ENCODE measurements around the gene HARBI1.

HARBI1 gene

DNA sequence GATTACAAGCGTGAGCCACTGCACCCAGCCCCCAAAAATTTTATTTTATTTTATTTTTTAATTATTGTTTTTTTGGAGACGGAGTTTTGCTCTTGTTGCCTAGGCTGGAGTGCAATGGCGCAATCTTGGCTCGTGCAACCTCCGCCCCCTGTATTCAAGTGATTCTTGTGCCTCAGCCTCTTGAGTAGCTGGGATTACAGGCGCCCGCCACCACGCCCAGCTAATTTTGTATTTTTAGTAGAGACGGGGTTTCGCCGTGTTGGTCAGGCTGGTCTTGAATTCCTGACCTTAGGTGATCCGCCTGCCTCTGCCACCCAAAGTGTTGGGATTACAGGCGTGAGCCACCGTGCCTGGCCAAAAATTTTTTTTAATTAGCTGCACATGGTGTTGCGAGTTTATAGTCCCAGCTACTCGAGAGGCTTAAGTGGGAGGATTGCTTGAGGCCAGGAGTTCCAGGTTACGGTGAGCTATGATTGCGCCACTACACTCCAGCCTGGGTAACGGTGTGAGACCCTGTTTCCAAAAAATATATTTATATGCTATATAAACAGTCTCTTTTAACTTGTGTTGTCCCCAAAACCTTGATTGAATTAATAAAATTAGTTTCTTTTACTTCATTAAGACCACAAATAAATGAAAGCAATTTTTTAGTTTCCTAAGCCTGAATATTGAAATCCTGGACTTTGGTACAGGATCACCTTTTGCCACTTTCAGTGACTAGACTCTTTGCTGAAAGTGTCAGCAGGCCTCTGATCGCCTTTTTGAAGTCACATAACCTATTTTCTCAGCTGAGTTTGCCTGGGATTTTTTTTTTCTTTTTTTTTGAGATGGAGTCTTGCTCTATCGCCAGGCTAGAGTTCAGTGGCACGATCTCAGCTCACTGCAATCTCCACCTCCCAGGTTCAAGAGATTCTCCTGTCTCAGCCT, 16.5 kb upstream of the HARBI1 start:
- no peak for DNase-seq

DNA sequence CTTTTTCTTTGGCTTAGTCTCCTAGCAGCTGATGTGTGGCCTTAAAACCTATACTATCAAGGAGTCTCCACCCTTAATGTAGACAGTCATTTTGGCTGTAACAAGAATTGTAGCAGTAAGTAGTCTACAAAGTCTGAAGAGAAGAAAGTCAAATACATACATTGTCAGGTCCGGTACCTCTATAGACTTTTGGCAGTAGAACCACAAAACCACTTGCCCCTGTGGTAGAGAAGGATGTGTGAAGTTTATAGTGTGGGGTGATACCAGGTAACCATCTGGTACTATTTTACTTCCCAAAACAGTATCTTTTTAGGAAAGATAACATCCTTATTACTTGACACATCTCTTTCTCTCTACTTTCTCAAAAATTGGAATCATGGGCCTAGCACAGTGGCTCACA, 15.5 kb upstream of the HARBI1 start:
- DNase-seq: no peak

DNA sequence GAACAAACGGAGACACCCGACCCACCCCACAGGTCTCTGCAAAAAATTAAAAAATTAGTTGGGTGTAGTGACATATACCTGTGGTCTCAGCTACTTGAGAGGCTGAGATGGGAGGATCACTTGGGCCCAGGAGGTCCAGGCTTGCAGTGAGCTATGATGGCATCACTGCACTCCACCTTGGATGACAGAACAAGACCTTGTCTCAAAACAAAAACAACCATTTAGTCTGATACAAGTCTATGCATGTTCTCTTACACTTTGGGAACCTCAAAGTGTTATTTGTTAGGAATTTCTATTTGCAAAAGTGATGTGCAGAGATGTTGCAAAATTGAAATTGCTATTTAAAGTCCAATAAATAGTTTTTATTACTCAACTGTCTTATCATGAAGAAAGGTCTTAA, 14.6 kb upstream of the HARBI1 start:
- DNase-seq: no peak

DNA sequence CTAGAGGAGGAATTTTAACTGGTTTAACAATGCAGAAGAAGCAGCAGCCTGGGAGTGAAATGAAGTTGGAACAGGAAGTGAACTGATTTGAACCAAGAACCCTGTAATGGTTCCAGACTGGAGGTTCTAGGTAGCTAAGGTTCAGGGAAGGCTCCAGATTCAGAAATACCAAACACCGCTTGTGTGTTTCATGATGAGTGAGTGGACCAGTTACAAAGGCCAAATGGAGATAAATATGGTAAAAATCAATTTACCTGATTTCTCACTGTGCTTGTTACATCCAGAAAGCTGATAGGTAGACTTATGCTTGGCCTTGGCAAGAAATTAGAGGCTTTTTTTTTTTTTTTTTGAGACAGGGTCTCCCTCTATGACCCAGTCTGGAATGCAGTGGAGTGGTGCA, 13.2 kb upstream of the HARBI1 start:
- DNase-seq: no peak

DNA sequence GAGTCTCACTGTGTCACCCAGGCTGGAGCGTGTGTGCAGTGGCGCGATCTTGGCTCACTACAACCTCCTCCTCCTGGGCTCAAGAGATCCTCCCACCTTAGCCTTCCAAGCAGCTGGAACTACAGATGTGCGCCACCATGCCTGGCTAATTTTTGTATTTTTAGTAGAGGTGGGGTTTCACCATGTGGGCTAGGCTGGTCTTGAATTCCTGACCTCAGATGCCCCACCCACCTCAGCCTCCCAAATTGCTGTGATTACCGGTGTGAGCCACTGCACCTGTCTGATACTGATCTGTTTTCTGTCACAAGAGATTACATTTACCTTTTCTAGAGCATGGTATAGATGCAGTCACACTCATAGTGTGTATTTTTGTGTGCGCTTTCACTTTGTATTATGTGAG, 11.9 kb upstream of the HARBI1 start:
- DNase-seq: no peak

DNA sequence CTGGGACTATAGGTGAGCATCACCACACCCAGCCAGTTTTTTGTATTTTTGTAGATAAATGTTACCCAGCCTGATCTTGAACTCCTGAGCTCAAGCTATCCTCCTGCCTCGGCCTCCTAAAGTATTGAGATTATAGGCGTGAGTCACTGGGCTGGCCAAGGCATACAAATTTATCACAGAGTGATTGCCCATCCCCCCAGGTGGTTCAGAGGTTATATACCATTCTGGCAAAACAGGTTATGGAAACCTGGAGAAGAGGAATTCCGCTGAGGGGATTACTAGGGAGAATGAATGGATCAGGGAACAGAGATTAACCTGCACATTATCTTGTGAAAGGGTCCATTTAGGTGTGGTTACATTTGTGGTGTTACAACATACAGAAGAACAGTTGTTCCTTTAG, 8.4 kb upstream of the HARBI1 start:
- DNase-seq: no peak

DNA sequence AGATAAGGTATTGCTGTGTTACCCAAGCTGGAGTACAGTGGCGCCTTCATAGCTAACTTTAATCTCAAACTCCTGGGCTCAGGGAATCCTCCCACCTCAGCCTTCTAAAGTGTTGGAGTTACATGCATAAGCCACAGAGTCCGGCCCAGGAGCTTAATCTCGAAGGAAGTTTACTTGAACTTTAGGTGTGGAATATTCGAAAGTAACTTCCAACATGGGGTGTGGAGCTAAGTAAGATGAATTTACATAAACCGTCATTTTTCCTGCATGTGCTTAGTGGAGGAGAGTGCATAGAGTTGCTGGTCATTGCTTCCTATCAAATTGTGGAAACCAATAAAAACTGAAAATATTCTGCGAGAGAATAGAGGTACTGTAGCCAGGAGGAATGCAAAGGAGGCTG, 1.8 kb upstream of the HARBI1 start:
- DNase-seq: no peak

DNA sequence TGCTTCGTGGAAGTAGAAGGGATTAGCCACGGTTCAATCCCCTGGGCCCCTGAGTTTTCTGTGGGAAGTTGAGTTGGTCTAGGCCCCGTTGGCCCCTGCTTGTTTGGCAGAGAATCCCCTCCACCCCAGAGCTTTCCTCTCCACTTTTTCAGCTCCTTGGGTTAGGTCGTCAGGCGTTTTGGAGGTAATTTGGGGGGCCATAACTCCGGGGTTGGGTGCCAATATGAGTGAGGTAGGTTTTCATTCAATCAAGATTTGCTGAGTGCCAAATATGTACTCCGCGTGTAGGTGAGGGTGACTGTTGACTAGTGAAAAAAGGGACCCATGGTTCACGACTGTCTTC, 916 bp upstream of the HARBI1 start:
- DNase-seq: no peak

DNA sequence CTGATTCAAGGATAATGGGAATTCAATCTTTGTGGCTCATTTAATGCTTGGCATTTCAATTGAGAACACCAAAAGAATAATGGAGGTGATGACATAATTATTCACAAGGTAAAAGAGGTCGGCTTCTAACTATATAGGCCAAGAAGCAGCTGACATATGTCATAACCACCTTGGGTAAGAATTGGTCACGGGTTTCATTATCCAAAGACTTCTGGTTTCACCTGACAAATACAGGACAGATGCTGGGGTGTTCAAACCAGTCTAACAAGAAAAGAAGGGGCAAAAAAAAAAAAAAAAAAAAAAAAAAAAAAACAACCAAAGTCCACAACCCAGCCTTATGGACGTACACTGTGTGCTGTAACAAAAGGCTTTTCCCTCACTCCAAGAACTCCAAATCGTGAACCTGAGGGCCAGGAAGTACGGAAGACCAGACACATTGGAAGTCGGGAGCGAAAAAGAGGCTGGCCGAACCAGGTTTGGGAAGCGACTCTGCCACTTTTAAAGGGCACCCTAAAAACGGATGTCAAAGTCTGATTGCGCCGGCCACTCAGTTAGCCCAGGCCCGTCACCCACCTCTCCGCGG, 385 bp downstream of the HARBI1 start:
- no peak for DNase-seq

DNA sequence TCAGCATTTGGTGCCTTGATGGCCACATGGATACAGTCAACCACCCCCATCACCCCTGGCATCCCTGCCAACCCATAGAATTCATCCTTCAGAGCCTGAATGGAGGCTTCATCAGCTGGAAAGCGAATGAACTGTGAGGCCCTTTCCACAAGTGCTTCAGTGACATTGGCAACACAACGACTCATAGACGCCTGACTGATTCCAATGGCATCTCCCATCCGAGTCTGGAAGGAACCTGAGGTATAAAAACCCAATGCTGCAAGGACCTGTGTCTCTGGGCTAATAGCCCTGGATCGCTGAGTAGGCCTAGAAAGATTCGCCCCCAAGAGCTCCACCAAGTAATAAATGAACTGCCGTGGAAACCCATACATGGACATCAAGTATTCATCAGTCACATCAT, 1.3 kb downstream of the HARBI1 start:
- DNase-seq: no peak

DNA sequence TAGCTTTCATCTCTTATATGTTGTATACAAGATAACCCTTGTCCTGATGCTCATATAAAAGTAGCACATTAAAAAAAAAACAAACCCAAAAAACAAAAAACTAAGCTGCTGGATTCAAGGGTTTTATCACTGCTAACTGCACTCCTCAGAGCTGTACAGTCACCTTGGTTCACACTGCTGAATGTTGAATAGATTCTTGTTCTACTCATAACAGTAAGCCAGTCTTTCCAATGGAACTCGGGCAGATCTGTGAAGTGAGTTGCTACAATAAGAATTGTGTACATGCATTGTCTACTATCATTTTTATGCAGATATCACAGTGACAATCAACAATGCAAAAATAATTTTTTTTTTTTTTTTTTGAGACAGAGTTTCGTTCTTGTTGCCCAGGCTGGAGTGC, 4.7 kb downstream of the HARBI1 start:
- DNase-seq: no peak

DNA sequence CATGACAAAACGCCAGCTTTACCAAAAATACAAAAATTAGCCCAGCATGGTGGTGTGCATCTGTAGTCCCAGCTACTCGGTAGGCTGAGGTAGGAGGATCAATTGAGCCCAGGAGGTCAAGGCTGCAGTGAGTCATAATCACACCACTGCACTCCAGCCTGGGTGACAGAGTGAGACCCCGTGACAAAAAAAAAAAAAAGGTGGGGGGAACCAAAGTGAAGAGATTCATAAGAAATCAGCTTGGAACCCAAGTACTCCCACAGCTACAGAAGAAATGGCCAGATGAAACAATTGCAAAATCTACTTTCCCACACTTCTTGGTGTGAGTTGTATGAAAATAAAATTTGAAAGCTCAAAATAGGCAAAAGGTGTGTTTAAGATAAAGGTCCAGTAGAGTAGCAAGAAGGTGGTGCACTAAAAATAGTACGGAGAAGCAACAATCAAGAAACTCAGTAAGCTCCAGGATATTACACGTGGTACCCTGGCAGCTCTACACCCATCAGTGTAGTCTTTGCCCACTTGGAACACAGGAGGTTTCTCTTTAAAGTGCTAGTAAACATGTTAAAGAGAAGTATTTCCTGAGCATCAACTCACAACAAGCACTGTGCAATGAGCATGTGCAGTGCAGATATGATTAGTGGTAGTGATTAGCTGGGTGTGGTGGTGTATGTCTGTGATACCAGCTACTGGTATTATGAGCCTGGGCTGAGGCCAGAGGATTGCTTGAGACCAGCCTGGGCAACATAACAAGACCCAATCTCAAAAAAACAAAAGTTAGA, 5.3 kb downstream of the HARBI1 start:
- DNase-seq: no peak

DNA sequence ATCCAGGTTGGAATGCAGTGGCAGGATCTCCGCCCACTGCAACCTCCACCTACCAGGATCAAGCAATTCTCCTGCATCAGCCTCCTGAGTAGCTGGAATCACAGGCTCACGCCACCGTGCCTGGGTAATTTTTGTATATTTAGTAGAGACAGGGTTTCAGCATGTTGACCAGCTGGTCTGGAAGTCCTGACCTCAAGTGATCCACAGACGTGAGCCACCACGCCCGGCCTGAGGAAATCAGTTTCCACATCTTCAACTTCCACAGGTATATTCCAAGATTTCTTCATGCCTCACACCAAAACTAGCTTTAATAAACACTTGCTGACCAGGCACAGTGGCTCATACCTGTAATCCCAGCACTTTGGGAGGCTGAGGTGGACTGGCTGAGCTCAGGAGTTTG, 7.6 kb downstream of the HARBI1 start:
- DNase-seq: no peak

DNA sequence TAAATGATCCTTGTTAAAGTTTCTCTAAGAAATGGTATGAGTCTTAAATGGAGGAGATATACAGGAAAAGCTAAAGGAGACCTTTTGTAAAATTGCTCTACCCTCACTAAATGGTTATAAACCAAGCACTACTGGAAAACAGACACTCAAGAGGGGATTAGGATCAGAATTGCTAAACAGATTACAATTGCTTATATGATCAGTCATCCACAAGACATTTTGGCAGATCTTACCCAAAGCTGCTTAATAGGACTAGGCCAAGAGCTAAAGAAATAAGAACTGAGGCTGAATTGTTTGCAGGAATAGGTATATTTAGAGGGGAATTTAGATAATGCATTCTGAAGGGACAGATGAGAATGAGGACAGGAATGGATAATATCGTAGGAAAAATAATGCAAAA, 9.5 kb downstream of the HARBI1 start:
- no peak for DNase-seq

DNA sequence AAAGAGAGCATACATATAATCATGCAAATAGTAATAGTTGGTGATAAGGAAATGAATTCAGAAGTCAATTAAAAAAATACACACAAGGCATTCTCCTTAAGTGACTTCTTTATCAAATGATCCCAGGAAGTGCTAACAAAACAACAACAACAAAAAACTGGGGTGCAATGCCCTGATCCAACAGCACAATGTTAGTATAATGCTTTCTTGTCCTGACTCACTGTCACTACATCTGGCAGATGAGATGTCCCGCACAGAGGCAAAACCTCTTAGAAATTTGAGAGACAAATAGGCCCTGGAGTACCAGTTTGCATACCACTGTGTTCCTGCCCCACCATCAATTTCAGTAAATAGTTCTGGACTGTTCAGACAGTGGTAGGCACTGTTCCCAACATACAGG, 12.2 kb downstream of the HARBI1 start:
- DNase-seq: no peak

DNA sequence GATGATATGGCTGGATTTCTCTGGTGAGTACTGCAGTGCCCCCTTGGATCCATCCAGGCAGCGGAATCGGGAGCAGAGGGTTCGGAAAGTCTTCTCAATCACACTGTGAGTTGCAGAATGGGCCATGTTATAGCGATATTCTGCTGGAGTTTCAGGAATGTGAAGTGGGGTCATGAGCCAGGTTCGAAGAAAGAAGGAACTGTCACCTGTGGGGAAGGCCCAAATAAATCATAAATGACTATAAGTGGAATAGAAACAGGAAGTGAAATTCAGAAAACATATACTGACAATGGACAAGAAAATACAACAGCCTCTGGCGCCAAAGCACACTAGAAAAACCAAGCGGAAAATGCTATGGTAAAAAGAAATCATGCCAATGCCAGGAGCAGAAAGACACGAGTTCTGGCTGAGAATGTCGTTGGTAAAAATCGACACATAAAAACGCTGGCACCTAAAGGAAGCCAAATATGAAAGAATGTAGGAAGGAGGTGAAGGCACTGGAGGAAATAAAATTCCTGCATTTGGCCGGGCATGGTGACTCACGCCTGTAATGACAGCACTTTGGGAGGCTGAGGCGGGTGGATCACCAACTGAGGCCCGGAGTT, 13.2 kb downstream of the HARBI1 start:
- DNase-seq: no peak

DNA sequence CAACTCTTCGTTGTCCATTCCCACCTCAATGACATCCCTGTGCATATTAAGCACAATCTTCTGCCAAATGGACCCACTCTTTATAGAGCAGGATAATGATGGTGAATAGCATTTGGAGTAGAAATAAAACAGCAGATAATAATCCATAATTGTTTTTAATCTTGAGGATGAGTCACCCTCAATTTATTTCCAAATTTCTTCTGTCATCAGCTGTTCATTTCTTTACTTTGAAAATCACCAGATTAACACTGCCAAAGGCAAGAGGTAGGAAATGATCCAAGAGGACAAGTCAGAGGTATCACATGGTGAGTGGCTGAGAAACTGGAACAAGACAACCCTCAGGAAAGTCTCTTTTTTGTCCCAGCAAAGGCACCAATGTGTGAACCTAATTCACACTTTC, 15.9 kb downstream of the HARBI1 start:
- DNase-seq: no peak

DNA sequence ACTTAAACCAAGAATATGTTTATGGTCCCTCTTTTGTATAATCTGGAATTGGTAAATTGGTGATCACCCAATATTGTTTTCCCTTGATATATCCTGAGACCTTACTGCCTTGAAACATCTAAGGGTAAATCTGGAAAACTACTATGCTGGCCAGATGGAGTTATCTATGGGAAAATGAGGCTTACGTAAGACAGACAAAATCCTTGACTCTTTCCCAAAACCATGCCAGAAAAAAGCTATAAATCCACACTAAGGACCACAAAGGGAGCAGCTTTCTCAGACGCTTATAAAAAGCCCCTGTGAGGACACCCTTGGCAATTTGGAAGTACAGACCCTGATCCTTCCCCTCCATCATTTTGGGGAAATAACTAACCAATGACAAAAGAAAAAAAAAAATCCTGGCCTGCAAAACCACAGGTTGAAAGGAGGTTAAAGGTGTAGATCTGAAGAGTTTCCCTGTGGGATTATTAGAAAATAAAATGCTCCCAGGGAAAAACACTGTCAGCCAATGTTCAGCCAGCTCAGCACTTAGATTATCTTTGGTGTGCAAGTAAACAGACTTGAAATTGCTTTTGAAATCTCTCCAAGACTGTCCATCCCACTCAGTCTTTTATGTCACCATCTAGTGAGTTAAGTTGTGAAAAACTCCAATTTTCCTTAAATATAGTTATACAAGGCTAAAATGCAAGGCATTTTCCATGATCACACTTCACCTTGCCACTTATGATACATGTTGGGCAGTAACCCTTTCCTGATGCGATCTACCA, 16.6 kb downstream of the HARBI1 start:
- DNase-seq: no peak

DNA sequence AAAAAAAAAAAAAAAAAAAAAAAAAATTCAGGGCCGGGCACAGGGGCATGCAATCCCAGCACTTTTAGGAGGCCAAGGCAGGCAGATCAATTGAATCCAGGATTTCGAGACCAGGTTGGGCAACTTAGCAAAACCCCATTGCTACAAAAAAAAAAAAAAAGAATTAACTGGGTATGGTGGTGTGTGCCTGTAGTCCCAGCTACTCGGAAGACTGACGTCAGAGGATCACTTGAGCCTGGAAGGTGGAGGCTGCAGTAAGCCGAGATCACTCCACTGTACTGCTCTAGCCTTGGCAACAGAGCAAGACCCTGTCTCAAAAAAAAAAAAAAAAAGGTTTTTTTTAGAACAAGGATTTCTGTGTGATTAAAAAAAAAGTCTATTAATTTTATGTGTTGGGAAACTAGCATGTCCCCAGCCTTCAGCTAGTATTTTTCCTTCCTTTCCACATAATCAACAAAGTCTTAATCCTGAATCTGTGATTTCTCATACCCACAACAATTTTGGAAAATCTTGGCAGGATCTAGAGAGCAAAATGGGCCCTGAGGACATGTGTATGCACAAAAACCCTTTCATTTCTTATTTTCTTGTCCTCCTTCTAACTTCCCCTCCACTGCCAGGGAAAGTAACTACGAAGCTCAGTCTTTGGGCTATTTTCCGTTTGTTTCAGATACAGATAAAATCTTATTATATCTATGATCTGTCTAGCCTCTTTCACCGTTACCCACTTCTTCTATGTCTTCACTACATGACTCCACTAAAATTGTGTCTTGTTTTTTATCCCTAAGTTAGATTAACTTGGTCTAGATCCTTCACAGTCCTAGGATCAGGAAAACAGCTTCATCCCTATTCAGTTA, 17.5 kb downstream of the HARBI1 start:
- DNase-seq: no peak

DNA sequence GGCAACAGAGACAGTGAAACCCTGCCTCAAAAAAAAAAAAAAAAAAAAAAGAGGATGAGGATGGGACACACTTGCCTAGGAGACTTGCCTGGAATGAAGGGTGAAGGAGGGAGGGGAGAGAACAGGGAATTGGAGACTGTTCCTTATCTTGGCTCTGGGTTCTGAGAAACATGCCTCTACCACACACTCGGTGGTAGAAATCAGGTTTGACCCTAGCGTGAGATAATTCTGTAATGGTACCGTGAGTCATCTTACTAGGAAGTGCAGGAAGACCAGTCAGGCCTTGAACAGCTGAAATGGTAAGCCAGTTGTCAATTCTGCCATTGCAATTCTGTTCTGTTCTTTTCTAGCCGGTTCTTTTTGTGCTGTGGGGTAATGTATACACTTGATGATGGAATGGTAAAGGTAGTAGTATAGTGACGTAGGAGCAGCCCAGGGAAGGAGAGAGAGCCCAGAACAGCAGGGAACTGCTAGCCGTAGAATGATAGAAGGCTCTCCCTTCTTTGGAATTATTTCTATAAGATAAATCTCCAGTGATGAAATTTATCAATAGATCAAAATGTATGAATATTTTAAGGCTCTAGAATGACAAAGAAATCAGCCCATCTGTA, 19.3 kb downstream of the HARBI1 start:
- no peak for DNase-seq

DNA sequence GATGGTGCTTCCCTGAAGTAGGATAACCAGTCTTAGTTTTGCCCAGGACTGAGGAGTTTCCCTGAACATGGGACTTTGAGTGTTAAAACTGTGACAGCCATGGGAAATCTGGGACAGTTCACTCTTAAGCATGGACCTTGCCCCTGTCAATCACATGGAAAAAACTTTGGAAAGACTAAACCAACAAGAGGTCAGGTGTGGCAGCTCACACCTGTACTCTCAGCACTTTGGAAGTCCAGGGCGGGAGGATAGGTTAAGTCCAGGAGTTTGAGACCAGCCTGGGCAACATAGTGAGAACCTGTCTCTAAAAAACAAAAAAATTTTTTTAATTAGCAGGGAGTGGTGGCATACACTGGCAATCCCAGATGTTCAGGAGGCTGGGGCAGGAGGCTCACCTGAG, 19.9 kb downstream of the HARBI1 start:
- no peak for DNase-seq

Data from stimulated activated CD4-positive, alpha-beta T cell treated with anti-CD3 and anti-CD28 coated beads, Interleukin-15, amount 100 ng/mL, for 24 hours (primary cell).